ENCODE results near the gene OCRL. TPM values are rescaled to one million over a fixed set of nuclear protein-coding genes. Genes with fewer than 3 reads are reported as not detected.

OCRL gene
- total RNA-seq, 1 donor from 2014 or later = 7.5 TPM

GRCh38 chrX:129599996-129600395 lies 59.9 kb downstream of the OCRL start:
- no peak for DNase-seq
- Mint-ChIP-seq H3K4me3 (no peak overlapping the region), H3K36me3 (ENCODE audit: low read depth) (no peaks in the 10 kb centered on the region), H3K27ac (no peak overlapping the region), H3K4me1 (peaks cover 12% of the 10 kb centered on the region), H3K27me3 (no peaks in the 10 kb centered on the region), H3K9me3 (no peaks in the 10 kb centered on the region)
- ChIA-PET POLR2A (no interaction called here), CTCF (interaction anchor here (0.6 kb wide), 1 partner anchor 10 kb away, joined by 3 read pairs; no protein-coding TSS in a partner anchor)
- intact Hi-C loops (cut with micrococcal nuclease) = loop anchor here (5.0 kb wide), 2 partner anchors 307 to 1317 kb away; partner anchors contain the start of gene UTP14A
- no peak for ATAC-seq (ENCODE audit: low read depth)
- TF ChIP-seq CTCF (IDR thresholded peaks at IDR 0.05) = no peak

DNA sequence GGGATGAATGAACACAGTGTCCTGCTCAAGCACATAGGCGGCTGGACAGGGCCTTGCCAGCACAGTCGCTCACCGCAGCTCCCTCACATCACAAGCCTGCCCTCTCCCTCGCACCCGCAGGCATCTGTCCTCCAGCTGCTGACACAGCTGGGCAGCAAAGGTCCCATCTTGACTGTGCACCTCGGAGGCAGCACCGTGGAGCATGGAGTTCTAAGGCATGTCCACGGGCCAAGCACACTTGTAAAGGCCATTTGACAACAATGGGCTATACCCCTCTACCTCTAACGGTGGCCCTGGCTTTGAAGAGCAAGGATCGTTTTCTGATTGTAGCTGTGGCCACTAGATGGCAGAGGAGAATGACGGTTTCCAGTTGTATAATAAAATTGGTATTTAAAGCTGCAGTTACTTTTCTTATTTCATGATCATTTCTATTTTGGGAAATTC lies 60.9 kb downstream of the OCRL start:
- TF ChIP-seq CTCF (IDR thresholded peaks at IDR 0.05) = no peak
- Mint-ChIP-seq H3K36me3 (ENCODE audit: low read depth) (no peaks in the 10 kb centered on the region), H3K4me1 (peaks cover 17% of the 10 kb centered on the region), H3K27ac (no peak overlapping the region), H3K4me3 (no peak overlapping the region), H3K9me3 (no peaks in the 10 kb centered on the region), H3K27me3 (no peaks in the 10 kb centered on the region)
- intact Hi-C loops (cut with micrococcal nuclease) = loop anchor here (1.0 to 5.0 kb wide), 3 partner anchors 306 to 1316 kb away; partner anchors contain the start of gene UTP14A
- ATAC-seq (ENCODE audit: low read depth) = no peak
- ChIA-PET CTCF (interaction anchor here (0.6 to 1.1 kb wide), 4 partner anchors 305 to 666 kb away, joined by 3 read pairs; partner anchors contain the start of gene UTP14A), POLR2A (interaction anchor here (0.7 to 1.0 kb wide), 2 partner anchors 460 to 505 kb away, joined by 3 to 4 read pairs; no protein-coding TSS in a partner anchor)
- DNase-seq = no peak

DNA sequence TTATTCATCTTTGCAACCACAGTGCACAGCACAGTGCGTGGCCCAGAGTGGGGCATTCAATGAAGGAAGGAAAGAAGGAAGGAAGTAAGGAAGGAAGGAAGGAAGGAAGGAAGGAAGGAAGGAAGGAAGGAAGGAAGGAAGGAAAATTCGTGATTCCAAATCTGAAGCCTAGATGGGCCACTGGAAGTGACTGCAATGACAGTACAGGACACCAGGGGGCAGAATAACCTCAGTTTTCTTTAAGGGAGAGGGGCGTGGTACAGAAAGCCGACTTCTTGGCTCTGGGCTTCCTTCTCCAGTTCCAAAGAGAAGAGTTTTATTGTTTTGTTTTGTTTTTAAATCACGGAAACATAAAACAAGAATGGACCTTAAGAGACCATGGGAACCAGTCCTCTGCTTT lies 66.9 kb downstream of the OCRL start:
- DNase-seq (no peak), ATAC-seq (ENCODE audit: low read depth) (peak; percentile 61)
- no peak for TF ChIP-seq CTCF (IDR thresholded peaks at IDR 0.05)
- CTCF ChIA-PET = interaction anchor here (0.7 to 1.8 kb wide), 2 partner anchors 216 to 454 kb away, joined by 3 to 9 read pairs; no protein-coding TSS in a partner anchor
- Mint-ChIP-seq H3K4me1 (peaks cover 19% of the 10 kb centered on the region), H3K36me3 (ENCODE audit: low read depth) (no peaks in the 10 kb centered on the region), H3K4me3 (no peak overlapping the region), H3K27me3 (no peaks in the 10 kb centered on the region), H3K27ac (no peak overlapping the region), H3K9me3 (no peaks in the 10 kb centered on the region)
- POLR2A ChIA-PET = no interaction called here
- intact Hi-C loops (cut with micrococcal nuclease) = loop anchor here (1.0 to 2.0 kb wide), 6 partner anchors 30 to 585 kb away; no protein-coding TSS in a partner anchor

DNA sequence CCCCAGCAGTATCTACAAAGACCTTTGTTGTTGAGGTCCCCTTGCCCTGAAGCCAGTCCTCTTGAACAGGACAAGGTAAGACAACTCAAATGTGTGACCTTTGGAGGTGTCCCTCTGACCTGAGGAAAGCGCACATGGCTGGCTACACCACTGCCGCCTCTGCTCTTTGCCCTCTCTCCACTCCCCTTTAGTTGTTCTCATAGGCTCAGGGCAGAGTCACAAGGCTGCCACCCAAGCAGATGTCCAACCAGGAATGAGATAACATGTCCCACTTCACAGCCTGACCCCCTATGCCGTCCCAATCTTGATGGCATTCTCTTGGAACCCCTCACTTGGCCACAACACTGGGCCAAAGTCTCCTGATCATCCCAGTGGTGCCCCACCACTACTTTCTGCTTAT lies 68.4 kb downstream of the OCRL start:
- Mint-ChIP-seq H3K9me3 (no peaks in the 10 kb centered on the region), H3K4me3 (no peak overlapping the region), H3K27me3 (no peaks in the 10 kb centered on the region), H3K36me3 (ENCODE audit: low read depth) (no peaks in the 10 kb centered on the region), H3K27ac (no peak overlapping the region), H3K4me1 (peaks cover 19% of the 10 kb centered on the region)
- ATAC-seq (ENCODE audit: low read depth) (no peak), DNase-seq (no peak)
- CTCF ChIA-PET = interaction anchor here (1.5 to 1.9 kb wide), 2 partner anchors 215 to 452 kb away, joined by 3 to 5 read pairs; no protein-coding TSS in a partner anchor
- POLR2A ChIA-PET = no interaction called here
- intact Hi-C loops (cut with micrococcal nuclease) = no loop called here
- no peak for TF ChIP-seq CTCF (IDR thresholded peaks at IDR 0.05)

- intact Hi-C loops (cut with micrococcal nuclease) = no loop called here
- Mint-ChIP-seq H3K4me1 (peaks cover 12% of the 10 kb centered on the region), H3K27me3 (no peaks in the 10 kb centered on the region), H3K4me3 (no peak overlapping the region), H3K9me3 (no peaks in the 10 kb centered on the region), H3K27ac (no peak overlapping the region), H3K36me3 (ENCODE audit: low read depth) (no peaks in the 10 kb centered on the region)
- DNase-seq (no peak), ATAC-seq (ENCODE audit: low read depth) (no peak)
- ChIA-PET POLR2A (no interaction called here), CTCF (interaction anchor here (0.6 to 1.9 kb wide), 3 partner anchors 9 to 451 kb away, joined by 3 to 5 read pairs (median 3); no protein-coding TSS in a partner anchor)
- TF ChIP-seq CTCF (IDR thresholded peaks at IDR 0.05) = no peak
These were observed 69.3 kb downstream of the OCRL start for GRCh38 chrX:129609395-129609794.

Data from activated B cell treated with CpG ODN at 0.5 μM for 24 hours (primary cell).